HG03575 (cell line): Measurements from ENCODE around the gene FKBP2.

Source experiments
- ATAC-seq: cut with Tn5 transposase; IDR thresholded peaks from one replicate; pipeline ENCODE4 v1.9.1; 2021; ENCODE audit not compliant: unreplicated experiment, insufficient number of reproducible peaks, low FRiP score; ENCODE audit errors: extremely low read depth

FKBP2 gene

GRCh38 chr11:64246871-64247728 is 6.2 kb downstream of the FKBP2 start, which contains the start of gene PPP1R14B:
PPP1R14B (minus strand) TSS chr11:64246943; CDS start chr11:64246673, 270 bp downstream.
- no peak for ATAC-seq

GRCh38 chr11:64247729-64248531 is 7.0 kb downstream of the FKBP2 start:
- no peak for ATAC-seq

- no peak for ATAC-seq
Observed at GRCh38 chr11:64248578-64248977, 7.7 kb downstream of the FKBP2 start.

- no peak for ATAC-seq
Observed at GRCh38 chr11:64249038-64249437, 8.1 kb downstream of the FKBP2 start.

GRCh38 chr11:64249563-64250414 is 8.9 kb downstream of the FKBP2 start:
- ATAC-seq: no peak

DNA sequence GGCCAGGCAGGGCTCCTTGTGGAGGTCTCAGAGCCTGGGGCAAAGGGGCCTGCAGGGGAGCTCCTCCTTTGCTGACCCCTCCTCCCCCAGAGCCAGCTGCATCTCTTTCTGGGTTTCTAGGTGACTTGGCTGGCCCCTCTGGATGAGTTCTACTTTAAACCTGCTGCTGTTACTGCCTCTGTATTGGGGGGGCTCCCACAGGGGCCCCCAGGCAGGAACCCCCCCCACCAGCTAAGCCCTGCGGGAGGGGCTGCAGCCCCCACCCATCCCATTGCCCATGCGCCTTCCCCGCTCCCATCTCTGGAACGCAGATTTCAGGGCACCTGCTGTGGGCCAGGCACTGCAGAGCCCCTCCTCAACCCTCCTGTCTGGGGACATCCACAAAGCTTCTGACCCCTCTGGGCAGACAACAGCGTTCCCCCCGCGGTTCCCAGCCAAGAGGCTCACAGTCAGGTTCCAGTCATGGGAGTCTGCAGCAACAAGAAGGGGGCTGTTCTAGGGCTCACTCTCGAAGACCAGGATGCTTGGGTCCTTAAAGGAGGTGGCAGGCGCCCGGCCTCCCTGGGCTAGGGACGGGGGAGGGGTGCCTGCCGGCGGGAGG is 9.6 kb downstream of the FKBP2 start:
- no peak for ATAC-seq

- ATAC-seq: no peak
Observed at GRCh38 chr11:64251016-64251752, 10.3 kb downstream of the FKBP2 start, which contains the start of gene PLCB3. PLCB3 (plus strand) TSS chr11:64251530; CDS start chr11:64251650, 120 bp downstream.

- no peak for ATAC-seq
Observed at GRCh38 chr11:64251753-64252002, 10.8 kb downstream of the FKBP2 start.

DNA sequence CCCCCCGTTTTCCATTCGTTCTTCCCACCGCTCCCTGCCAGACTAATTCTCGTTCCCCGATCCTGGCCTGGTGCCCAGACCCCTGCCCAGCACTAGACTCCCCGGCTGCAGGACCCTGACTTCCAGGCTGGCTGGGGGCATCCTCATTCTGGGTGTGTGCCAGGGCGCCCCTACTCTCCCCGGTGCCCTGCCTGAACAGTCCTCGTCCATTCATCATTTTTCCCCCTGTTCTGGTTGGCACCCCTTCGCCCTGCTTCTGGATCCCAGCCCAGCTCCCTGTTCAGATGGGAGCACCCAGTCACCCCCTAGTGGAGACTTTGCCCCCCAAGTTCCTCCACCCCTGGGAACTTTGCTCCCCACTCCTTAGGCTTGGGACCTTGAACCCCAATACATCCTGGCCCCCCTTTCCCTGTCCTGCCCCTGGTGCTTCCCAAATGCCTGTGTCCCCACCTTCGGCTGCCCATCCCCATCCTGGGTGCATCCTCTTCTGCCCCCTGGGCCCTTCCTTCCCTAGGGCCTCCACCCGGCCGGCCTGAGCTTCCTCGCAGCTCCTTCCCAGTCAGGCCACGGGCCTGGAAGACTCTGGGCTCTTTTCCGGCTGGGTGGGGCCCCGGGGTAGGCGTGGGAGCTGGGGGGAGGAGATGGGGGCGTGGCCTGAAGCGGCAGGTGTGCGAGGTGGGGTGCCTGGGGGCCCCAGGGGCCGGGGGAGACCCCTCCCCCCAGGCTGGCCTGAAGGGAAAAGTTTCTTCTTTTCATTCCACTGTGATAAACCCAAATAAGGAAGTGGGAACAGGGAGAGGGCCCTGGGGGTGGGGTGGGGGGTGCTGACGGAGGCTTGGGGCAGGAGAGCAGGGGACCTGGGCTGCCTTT is 11.3 kb downstream of the FKBP2 start:
- ATAC-seq: no peak

GRCh38 chr11:64253043-64253442 is 12.1 kb downstream of the FKBP2 start:
- no peak for ATAC-seq

DNA sequence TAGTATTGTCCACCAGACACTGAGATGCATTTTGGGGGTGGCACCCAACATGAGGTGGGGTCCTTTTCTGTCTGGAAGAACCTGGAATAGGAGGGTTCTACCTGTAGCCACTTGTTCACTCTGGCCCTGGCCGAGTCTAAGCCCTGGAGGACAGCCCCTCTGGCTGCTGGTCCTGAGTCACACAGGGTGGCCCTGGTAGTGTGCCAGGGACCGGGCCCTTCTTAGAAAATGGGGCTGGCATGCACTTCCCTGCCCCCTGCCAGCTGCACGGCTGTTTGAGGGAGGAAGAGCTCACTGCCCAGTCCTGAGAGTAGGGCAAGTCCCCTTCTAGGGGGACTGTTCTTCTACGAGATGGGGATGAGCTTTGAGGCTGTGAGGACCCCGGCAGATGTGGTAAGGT is 12.6 kb downstream of the FKBP2 start:
- no peak for ATAC-seq

- no peak for ATAC-seq
Observed at GRCh38 chr11:64254326-64254725, 13.4 kb downstream of the FKBP2 start.

DNA sequence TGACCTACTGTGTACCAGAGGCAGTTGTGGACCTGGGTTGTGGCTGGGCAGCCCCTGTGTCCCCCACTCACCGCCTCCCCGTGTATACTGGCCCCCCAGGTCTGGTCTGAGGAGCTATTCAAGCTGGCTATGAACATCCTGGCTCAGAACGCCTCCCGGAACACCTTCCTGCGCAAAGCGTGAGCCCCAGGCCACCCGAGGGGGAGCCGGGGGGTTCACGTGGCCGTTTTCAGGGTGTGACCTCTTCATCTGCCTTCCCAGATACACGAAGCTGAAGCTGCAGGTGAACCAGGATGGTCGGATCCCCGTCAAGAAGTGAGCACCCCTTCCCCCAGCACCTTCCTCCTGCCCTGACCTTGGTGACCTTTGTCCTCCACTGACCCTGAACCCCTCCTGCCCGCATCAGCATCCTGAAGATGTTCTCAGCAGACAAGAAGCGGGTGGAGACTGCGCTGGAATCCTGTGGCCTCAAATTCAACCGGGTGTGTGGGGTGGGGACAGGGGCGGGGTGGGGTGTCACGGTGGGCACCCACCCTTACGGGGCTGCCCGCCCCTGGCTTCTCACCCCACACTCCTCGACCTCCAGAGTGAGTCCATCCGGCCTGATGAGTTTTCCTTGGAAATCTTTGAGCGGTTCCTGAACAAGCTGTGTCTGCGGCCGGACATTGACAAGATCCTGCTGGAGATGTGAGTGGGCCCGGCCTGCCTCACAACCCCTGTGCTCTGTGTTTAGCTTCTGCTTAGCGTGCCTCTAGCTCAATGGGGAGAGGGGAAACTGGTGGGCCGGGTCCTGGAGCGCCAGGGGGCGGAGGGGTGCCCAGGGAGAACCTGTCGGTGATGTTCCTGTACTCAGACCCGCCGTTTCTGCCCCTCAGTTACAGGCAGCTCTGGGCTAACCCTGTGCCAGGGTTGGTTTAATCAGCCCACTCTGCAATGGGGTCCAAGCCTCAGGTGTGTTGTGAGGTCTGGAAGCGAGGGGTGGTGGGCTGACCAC is 14.5 kb downstream of the FKBP2 start:
- no peak for ATAC-seq

- ATAC-seq: no peak
Observed at GRCh38 chr11:64256300-64256699, 15.4 kb downstream of the FKBP2 start.

GRCh38 chr11:64258356-64258755 is 17.5 kb downstream of the FKBP2 start:
- no peak for ATAC-seq

GRCh38 chr11:64258946-64259532 is 18.1 kb downstream of the FKBP2 start:
- no peak for ATAC-seq
